Aortic smooth muscle cell (primary cell): Measurements from ENCODE around the gene EIF4ENIF1. TPM values are rescaled to one million over a fixed set of nuclear protein-coding genes. Genes with fewer than 3 reads are reported as not detected.

ENCODE experiments used
- total RNA-seq: library from RNA; depleted of rRNA; stranded (reverse); fragments of >200 nt; gene quantifications from 2 replicates; pipeline ENCODE4 v1.2.3, GENCODE V29; 2014

The EIF4ENIF1 gene
- total RNA-seq, result 8.6 and 10.7 TPM in 2 replicates

GRCh38 chr22:31489632-31490495 lies at the start of gene EIF4ENIF1:
EIF4ENIF1 (minus strand) TSS chr22:31489842; CDS start chr22:31488718, 1,124 bp downstream.

GRCh38 chr22:31496007-31496734 lies 6.5 kb upstream of the EIF4ENIF1 start, which contains the start of gene SFI1:
SFI1 (plus strand) TSS chr22:31496536; CDS start chr22:31508285, 11,749 bp downstream.

GRCh38 chr22:31399211-31400022 lies 90.2 kb downstream of the EIF4ENIF1 start, which contains the start of gene DRG1:
DRG1 (plus strand) TSS chr22:31399604; CDS start chr22:31399684, 80 bp downstream.

Other genes with a start within 250 kb of the EIF4ENIF1 start
- 28.9 and 52.6 TPM in 2 replicates for gene PIK3IP1, start 197.4 kb downstream of the EIF4ENIF1 start, total RNA-seq
- gene PATZ1, start 143.5 kb downstream of the EIF4ENIF1 start, total RNA-seq, result 9.1 and 9.3 TPM in 2 replicates
- gene DRG1, start 90.2 kb downstream of the EIF4ENIF1 start, total RNA-seq, result 82.4 and 90.8 TPM in 2 replicates
- gene SFI1, start 6.7 kb upstream of the EIF4ENIF1 start, total RNA-seq, result 15.7 and 20.3 TPM in 2 replicates
- gene PISD, start 172.4 kb upstream of the EIF4ENIF1 start, total RNA-seq, result 29.3 and 36.7 TPM in 2 replicates